ENCODE data around the gene PLCH1.

Gene PLCH1

GRCh38 chr3:155676252-155676981, 68.5 kb downstream of the PLCH1 start:
- DNase-seq = no peak

GRCh38 chr3:155675094-155675493, 69.8 kb downstream of the PLCH1 start:
- DNase-seq = no peak

- DNase-seq = no peak
These were observed 71.5 kb downstream of the PLCH1 start for GRCh38 chr3:155673421-155673820.

GRCh38 chr3:155670335-155670734, 74.5 kb downstream of the PLCH1 start:
- no peak for DNase-seq

GRCh38 chr3:155667988-155668387, 76.9 kb downstream of the PLCH1 start:
- no peak for DNase-seq

- no peak for DNase-seq
These were observed 79.8 kb downstream of the PLCH1 start for GRCh38 chr3:155664925-155665695.

GRCh38 chr3:155663467-155664212, 81.2 kb downstream of the PLCH1 start:
- no peak for DNase-seq

- DNase-seq = no peak
These were observed 83.1 kb downstream of the PLCH1 start for GRCh38 chr3:155661760-155662159.

- no peak for DNase-seq
These were observed 83.8 kb downstream of the PLCH1 start for GRCh38 chr3:155661042-155661441.

GRCh38 chr3:155658671-155659261, 86.1 kb downstream of the PLCH1 start:
- DNase-seq = no peak

- DNase-seq = no peak
These were observed 86.9 kb downstream of the PLCH1 start for GRCh38 chr3:155658006-155658405.

- DNase-seq = no peak
These were observed 87.7 kb downstream of the PLCH1 start for GRCh38 chr3:155657161-155657560.

GRCh38 chr3:155656466-155656865, 88.4 kb downstream of the PLCH1 start:
- no peak for DNase-seq

- DNase-seq = no peak
These were observed 93.2 kb downstream of the PLCH1 start for GRCh38 chr3:155651489-155652218.

GRCh38 chr3:155648013-155648591, 96.8 kb downstream of the PLCH1 start:
- no peak for DNase-seq

- DNase-seq = no peak
These were observed 97.7 kb downstream of the PLCH1 start for GRCh38 chr3:155647206-155647605.

GRCh38 chr3:155646669-155647068, 98.2 kb downstream of the PLCH1 start:
- no peak for DNase-seq

GRCh38 chr3:155646128-155646527, 98.7 kb downstream of the PLCH1 start:
- no peak for DNase-seq

- DNase-seq = no peak
These were observed 101.2 kb downstream of the PLCH1 start for GRCh38 chr3:155643581-155644165.

GRCh38 chr3:155641956-155642355, 102.9 kb downstream of the PLCH1 start:
- no peak for DNase-seq

- DNase-seq = no peak
These were observed 104.8 kb downstream of the PLCH1 start for GRCh38 chr3:155640098-155640497.
